B cell (primary cell): ENCODE measurements around the gene ONECUT1. TPM values are rescaled to one million over a fixed set of nuclear protein-coding genes. Genes with fewer than 3 reads are reported as not detected.

Experiments
- ATAC-seq: fragments of 200-7000 bp; cut with Tn5 transposase; one replicate; pipeline ENCODE4 v1.10.0; 2021; ENCODE audit warnings: low read depth, mild to moderate bottlenecking, moderate number of reproducible peaks, moderate library complexity
- CTCF ChIA-PET: fragments of 350-600 bp; sonication (Branson Sonifier 250); formaldehyde crosslinking; loops from one replicate; lab custom pipeline; 2021; ENCODE audit warnings: antibody characterized with exemption, inconsistent platforms; lab: Charles Lee
- POLR2A ChIA-PET: fragments of 350-600 bp; sonication (Branson Sonifier 250); formaldehyde crosslinking; loops from one replicate; lab custom pipeline; 2021; ENCODE audit warnings: antibody characterized with exemption; lab: Charles Lee
- DNase-seq: peaks from one replicate; pipeline ENCODE4 v3.0.0; 2013
- H2AFZ ChIP-seq: 2 replicates; pipeline ENCODE4 v1.6.1; 2012; ENCODE audit warnings: mild to moderate bottlenecking, low read depth, low read length; ENCODE audit not compliant: insufficient read depth, poor library complexity, severe bottlenecking
- H3K27ac ChIP-seq, 2 donors: 1 replicate in 1 of 2; 2 replicates in 1 of 2; pipeline ENCODE4 v1.5.1; 2012 to 2013; ENCODE audit warnings: low read length in 2 of 2, mild to moderate bottlenecking in 2 of 2, moderate library complexity in 1 of 2
- H3K27me3 ChIP-seq, 4 experiments: fragments of 200-600 bp in 1 of 4; sonication (generic) in 1 of 4; replicated peaks in 1 of 4; 1 replicate in 2 of 4; 2 replicates in 2 of 4; pipeline versions ENCODE4 v1.6.1 to v1.7.0; 2013 to 2016; ENCODE audit warnings: low read length in 3 of 4, mild to moderate bottlenecking in 2 of 4, mixed read lengths in 1 of 4, moderate library complexity in 1 of 4; ENCODE audit not compliant: insufficient read depth in 4 of 4, control insufficient read depth in 3 of 4; ENCODE audit errors: control extremely low read depth in 1 of 4
- H3K36me3 ChIP-seq, 2 experiments: replicated peaks in 1 of 2; 1 replicate in 1 of 2; 2 replicates in 1 of 2; pipeline versions ENCODE4 v1.6.1 to v1.7.1; 2013; ENCODE audit warnings: low read length in 1 of 2; ENCODE audit not compliant: insufficient read depth in 2 of 2, control insufficient read depth in 1 of 2; ENCODE audit errors: control extremely low read depth in 1 of 2, extremely low read depth in 1 of 2
- H3K4me1 ChIP-seq, 2 donors: fragments of 200-600 bp in 1 of 2; sonication (generic) in 1 of 2; 1 replicate in 1 of 2; 2 replicates in 1 of 2; pipeline versions ENCODE4 v1.5.1 to v1.6.1; 2013 to 2017; ENCODE audit warnings: low read length in 2 of 2; ENCODE audit not compliant: control insufficient read depth in 2 of 2, insufficient read depth in 2 of 2
- H3K4me2 ChIP-seq: replicated peaks from 2 replicates; pipeline ENCODE3; 2012; ENCODE audit warnings: mild to moderate bottlenecking, low read depth, low read length; ENCODE audit not compliant: poor library complexity, severe bottlenecking
- H3K4me3 ChIP-seq, 5 experiments: fragments of 200-600 bp in 1 of 5; sonication (generic) in 1 of 5; 1 replicate in 3 of 5; 2 replicates in 2 of 5; pipeline versions ENCODE4 v1.5.1 to v1.7.0; 2011 to 2016; ENCODE audit warnings: low read length in 4 of 5, mild to moderate bottlenecking in 4 of 5, low read depth in 2 of 5, control low read depth in 1 of 5, moderate library complexity in 1 of 5; ENCODE audit not compliant: insufficient read depth in 1 of 5; ENCODE audit errors: control extremely low read depth in 1 of 5, extremely low read depth in 1 of 5
- H3K79me2 ChIP-seq: fragments of 200-600 bp; sonication (generic); one replicate; pipeline ENCODE4 v1.6.0; 2016; ENCODE audit warnings: low read length; ENCODE audit not compliant: control insufficient read depth, insufficient read depth
- H3K9ac ChIP-seq: fragments of 200-600 bp; sonication (generic); 2 replicates; pipeline ENCODE4 v1.6.1; 2017; ENCODE audit warnings: mild to moderate bottlenecking, low read length, moderate library complexity
- H3K9me3 ChIP-seq, 3 donors: one replicate each; pipeline versions ENCODE4 v1.6.1 to v1.7.1; 2013; ENCODE audit warnings: low read length in 2 of 3; ENCODE audit not compliant: control insufficient read depth in 2 of 3, insufficient read depth in 1 of 3; ENCODE audit errors: control extremely low read depth in 1 of 3
- H4K20me1 ChIP-seq: 2 replicates; pipeline ENCODE4 v1.6.0; 2012; ENCODE audit warnings: mild to moderate bottlenecking, low read length; ENCODE audit not compliant: insufficient read depth, control insufficient read depth, poor library complexity, severe bottlenecking
- H3K27ac Mint-ChIP-seq: one replicate; pipeline ENCODE4 v1.8.0; 2021; ENCODE audit warnings: mixed read lengths
- H3K27me3 Mint-ChIP-seq: one replicate; pipeline ENCODE4 v1.8.0; 2021; ENCODE audit warnings: mixed read lengths
- H3K4me1 Mint-ChIP-seq: one replicate; pipeline ENCODE4 v1.8.0; 2021; ENCODE audit warnings: mixed read lengths
- H3K4me3 Mint-ChIP-seq: one replicate; pipeline ENCODE4 v1.8.0; 2021; ENCODE audit warnings: mixed read lengths
- H3K9me3 Mint-ChIP-seq: one replicate; pipeline ENCODE4 v1.8.0; 2022; ENCODE audit warnings: mixed read lengths; ENCODE audit not compliant: insufficient read depth
- EZH2 ChIP-seq: IDR thresholded peaks from 2 replicates; pipeline ENCODE4 v1.6.1; 2012; ENCODE audit warnings: borderline replicate concordance, low read depth, mild to moderate bottlenecking, moderate library complexity, low read length; ENCODE audit not compliant: insufficient read depth, poor library complexity, severe bottlenecking
- WGBS: methylation state at CpG from one replicate; pipeline ENCODE4 v1.1.5; 2013; ENCODE audit warnings: missing lambda C conversion rate; ENCODE audit not compliant: insufficient coverage; 5-methylcytosine and 5-hydroxymethylcytosine counted together
- intact Hi-C: fragments of 100-400 bp; cut with micrococcal nuclease; formaldehyde crosslinking; loops from one replicate; pipeline ENCODE4 v1.10.0; 2022
- polyA plus RNA-seq: library from polyadenylated mRNA; depleted of rRNA; stranded (reverse); fragments of >200 nt; gene quantifications from 2 replicates; pipeline ENCODE4 v1.2.3, GENCODE V29; 2012
- total RNA-seq, 2 donors: library from RNA; stranded (reverse); fragments of 120-200 nt in 1 of 2; gene quantifications; 1 replicate in 1 of 2; 2 replicates in 1 of 2; pipeline versions ENCODE4 v1.2.3 to v1.2.4, GENCODE V29; 2013 to 2022
- TF ChIP-seq, protein P1 (sequence below): fragments of 200-600 bp; IDR thresholded peaks from one replicate; pipeline ENCODE4 v1.8.0; 2022; ENCODE audit warnings: antibody characterized with exemption, mild to moderate bottlenecking

Gene ONECUT1
- total and polyA plus RNA-seq, 2 donors (not counting 1 experiment from before 2014, with no cell fraction given), result not detected

DNA sequence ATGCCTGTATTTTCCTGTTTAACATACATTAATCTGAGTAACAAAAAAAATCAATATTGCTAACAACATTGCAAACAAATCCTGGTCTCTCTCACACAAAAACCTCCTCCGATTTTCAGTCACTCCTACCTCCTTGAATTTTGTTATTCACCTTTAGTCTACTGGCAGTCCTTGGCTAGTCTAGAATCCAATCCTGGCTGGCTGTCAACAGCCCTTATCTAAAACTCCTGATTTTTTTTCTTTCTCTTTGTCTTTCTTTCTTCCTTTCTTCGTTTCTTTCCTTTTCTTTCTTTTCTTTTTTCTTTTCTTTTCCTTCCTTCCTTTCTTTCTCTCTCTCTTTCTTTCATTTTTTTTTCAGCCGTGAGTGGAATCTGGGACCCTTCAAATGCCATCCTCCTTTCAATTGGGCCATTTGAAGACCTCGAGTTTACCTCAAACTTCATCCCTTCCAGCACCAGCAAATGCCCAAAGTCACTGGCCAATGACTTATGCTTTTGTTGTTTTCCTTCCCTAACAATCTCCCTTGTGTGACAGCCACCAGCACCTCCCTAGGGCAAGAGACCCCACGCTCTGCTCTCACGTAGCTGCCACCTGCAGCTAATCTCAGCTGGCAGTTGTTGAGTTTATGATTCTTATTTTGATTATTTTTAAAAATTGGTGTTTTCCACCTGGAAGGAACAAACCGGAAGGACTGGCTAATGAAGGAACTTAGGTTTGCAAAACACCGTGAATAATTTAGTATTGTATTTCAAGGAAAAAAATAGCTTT is 6.8 kb upstream of the ONECUT1 start:
- Histone ChIP-seq H3K4me2 (no peak overlapping the region), H4K20me1 (no peaks in the 10 kb centered on the region), H3K27me3 (peaks cover 2 to 98% (median 92%) of the 10 kb centered on the region in 4 experiments), H3K4me3 (no peak overlapping the region), H2AFZ (no peak overlapping the region), H3K79me2 (no peaks in the 10 kb centered on the region), H3K9me3 (peaks cover 6 to 72% (median 41%) of the 10 kb centered on the region in 3 donors), H3K36me3 (no peaks in the 10 kb centered on the region), H3K9ac (no peak overlapping the region), H3K27ac (no peak overlapping the region), H3K4me1 (peaks cover 17 to 44% of the 10 kb centered on the region in 2 donors)
- Mint-ChIP-seq H3K27me3 (peaks cover 80% of the 10 kb centered on the region), H3K4me1 (peaks cover 7% of the 10 kb centered on the region), H3K9me3 (no peaks in the 10 kb centered on the region), H3K4me3 (no peak overlapping the region), H3K27ac (peak overlapping the region; percentile 32)
- TF ChIP-seq, protein P1, sequence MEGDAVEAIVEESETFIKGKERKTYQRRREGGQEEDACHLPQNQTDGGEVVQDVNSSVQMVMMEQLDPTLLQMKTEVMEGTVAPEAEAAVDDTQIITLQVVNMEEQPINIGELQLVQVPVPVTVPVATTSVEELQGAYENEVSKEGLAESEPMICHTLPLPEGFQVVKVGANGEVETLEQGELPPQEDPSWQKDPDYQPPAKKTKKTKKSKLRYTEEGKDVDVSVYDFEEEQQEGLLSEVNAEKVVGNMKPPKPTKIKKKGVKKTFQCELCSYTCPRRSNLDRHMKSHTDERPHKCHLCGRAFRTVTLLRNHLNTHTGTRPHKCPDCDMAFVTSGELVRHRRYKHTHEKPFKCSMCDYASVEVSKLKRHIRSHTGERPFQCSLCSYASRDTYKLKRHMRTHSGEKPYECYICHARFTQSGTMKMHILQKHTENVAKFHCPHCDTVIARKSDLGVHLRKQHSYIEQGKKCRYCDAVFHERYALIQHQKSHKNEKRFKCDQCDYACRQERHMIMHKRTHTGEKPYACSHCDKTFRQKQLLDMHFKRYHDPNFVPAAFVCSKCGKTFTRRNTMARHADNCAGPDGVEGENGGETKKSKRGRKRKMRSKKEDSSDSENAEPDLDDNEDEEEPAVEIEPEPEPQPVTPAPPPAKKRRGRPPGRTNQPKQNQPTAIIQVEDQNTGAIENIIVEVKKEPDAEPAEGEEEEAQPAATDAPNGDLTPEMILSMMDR, result no peak
- TF ChIP-seq EZH2, result no peak
- no peak for ATAC-seq
- ChIA-PET CTCF (interaction anchor here (0.7 to 1.2 kb wide), 3 partner anchors 8 to 15 kb away, joined by 3 to 4 read pairs (median 3); no protein-coding TSS in a partner anchor), POLR2A (no interaction called here)
- intact Hi-C loops, result no loop called here
- peak; percentile 30 for DNase-seq
- WGBS, result 0% methylated on average over 4 of the region's 8 CpGs

DNA sequence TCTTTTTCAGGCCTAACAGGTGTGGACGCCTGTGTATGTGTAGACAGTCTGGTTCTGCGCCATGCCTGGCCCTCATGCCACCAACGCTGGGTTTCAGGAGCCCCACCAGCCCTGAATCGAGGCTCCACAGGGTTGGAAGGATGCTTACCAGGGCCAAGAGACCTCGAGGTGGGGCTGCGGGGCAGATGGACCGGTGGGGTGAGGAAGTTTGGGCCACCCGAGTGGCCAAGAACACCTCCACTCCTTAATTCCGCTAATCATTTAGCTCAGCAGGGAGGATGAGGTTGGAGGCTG is 6.0 kb upstream of the ONECUT1 start:
- 15% methylated on average over 4 of the region's 9 CpGs for WGBS
- Histone ChIP-seq H2AFZ (no peak overlapping the region), H3K4me2 (no peak overlapping the region), H3K4me3 (no peak overlapping the region), H3K36me3 (no peaks in the 10 kb centered on the region), H3K27ac (no peak overlapping the region), H3K9ac (no peak overlapping the region), H3K27me3 (peaks cover 0 to 98% (median 93%) of the 10 kb centered on the region in 4 experiments), H3K4me1 (peaks cover 18 to 49% of the 10 kb centered on the region in 2 donors), H3K9me3 (peaks cover 6 to 72% (median 35%) of the 10 kb centered on the region in 3 donors), H4K20me1 (no peaks in the 10 kb centered on the region), H3K79me2 (no peaks in the 10 kb centered on the region)
- Mint-ChIP-seq H3K4me1 (peaks cover 7% of the 10 kb centered on the region), H3K4me3 (no peak overlapping the region), H3K27me3 (peaks cover 79% of the 10 kb centered on the region), H3K9me3 (no peaks in the 10 kb centered on the region), H3K27ac (no peak overlapping the region)
- peak; percentile 31 for DNase-seq
- intact Hi-C loops, result no loop called here
- no peak for TF ChIP-seq EZH2
- TF ChIP-seq, protein P1, result no peak
- no peak for ATAC-seq
- ChIA-PET CTCF (interaction anchor here (1.2 kb wide), 1 partner anchor 9 kb away, joined by 4 read pairs; no protein-coding TSS in a partner anchor), POLR2A (no interaction called here)
